ENCODE results near the gene UFSP2. TPM values are rescaled to one million over a fixed set of nuclear protein-coding genes. Genes with fewer than 3 reads are reported as not detected.

The UFSP2 gene
- total and polyA plus RNA-seq, 2 donors, result 19.9 to 38.9 TPM

DNA sequence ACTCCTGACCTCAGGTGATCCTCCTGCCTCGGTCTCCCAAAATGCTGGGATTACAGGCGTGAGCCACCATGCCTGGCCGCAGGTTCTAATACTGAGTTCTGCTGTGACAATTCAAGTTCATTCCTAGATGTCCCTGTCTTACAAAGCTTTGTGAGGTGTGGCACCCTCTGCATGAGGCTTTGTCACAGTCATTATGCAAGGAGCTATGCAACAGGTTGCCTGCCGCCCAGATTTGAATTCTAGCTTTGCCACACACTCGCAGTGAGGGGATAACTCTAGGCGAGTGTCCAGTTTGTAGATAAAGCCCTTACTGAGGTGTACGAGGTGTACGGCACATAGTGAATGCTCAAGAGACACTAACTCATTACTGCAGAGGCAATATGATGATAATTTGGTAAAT is 42.2 kb upstream of the UFSP2 start:
- no peak overlapping the region for H3K4me3 ChIP-seq (ENCODE audit: low read length in 2 of 2)
- no peaks in the 10 kb centered on the region for H3K9me3 ChIP-seq (ENCODE audit: control insufficient read depth in 2 of 2, insufficient read depth in 1 of 2, low read length in 1 of 2)
- peaks cover 16 to 54% of the 10 kb centered on the region in 2 donors for H3K27me3 ChIP-seq (ENCODE audit: control insufficient read depth in 2 of 2, insufficient read depth in 1 of 2, low read length in 1 of 2)
- no peak for DNase-seq (ENCODE audit: low read depth in 6 of 9, low spot score in 9 of 9)
- H3K36me3 ChIP-seq (ENCODE audit: control insufficient read depth in 2 of 2, insufficient read depth in 2 of 2, low read length in 1 of 2), result no peaks in the 10 kb centered on the region
- 90% methylated on average over 8 of the region's 8 CpGs for WGBS
- peaks cover 9 to 10% of the 10 kb centered on the region in 2 donors for H3K4me1 ChIP-seq (ENCODE audit: control insufficient read depth in 2 of 2, insufficient read depth in 2 of 2, low read length in 2 of 2)
- H3K27ac ChIP-seq (ENCODE audit: low read depth in 1 of 2, low read length in 1 of 2), result no peak overlapping the region

GRCh38 chr4:185467101-185467500 is 41.3 kb upstream of the UFSP2 start:
- WGBS, result 93% methylated on average over 4 of the region's 4 CpGs
- DNase-seq (ENCODE audit: low read depth in 6 of 9, low spot score in 9 of 9), result no peak
- Histone ChIP-seq H3K27me3 (ENCODE audit: control insufficient read depth in 2 of 2, insufficient read depth in 1 of 2, low read length in 1 of 2) (peaks cover 15 to 45% of the 10 kb centered on the region in 2 donors), H3K9me3 (ENCODE audit: control insufficient read depth in 2 of 2, insufficient read depth in 1 of 2, low read length in 1 of 2) (no peaks in the 10 kb centered on the region), H3K4me1 (ENCODE audit: control insufficient read depth in 2 of 2, insufficient read depth in 2 of 2, low read length in 2 of 2) (peaks cover 9% of the 10 kb centered on the region in 2 donors), H3K4me3 (ENCODE audit: low read length in 2 of 2) (no peak overlapping the region), H3K36me3 (ENCODE audit: control insufficient read depth in 2 of 2, insufficient read depth in 2 of 2, low read length in 1 of 2) (no peaks in the 10 kb centered on the region), H3K27ac (ENCODE audit: low read depth in 1 of 2, low read length in 1 of 2) (no peak overlapping the region)

DNA sequence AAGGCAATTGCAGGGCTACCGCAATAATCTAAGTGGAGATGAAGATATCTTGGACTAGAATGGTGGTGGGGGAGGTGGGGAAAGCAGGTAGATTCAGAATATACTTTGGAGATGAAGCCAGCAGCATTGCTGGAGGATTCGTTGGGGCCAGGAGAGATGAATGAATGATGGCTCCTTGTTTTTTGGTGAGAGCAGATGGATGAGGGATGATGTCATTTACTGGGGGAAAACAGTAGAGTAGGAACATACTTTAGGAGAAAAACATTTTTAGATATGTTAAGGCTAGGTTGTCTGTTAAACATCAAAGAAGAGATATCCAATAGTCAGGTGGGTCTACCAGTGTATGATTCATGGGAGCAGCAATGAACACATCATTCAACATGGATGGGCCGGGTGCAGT is 39.9 kb upstream of the UFSP2 start:
- Histone ChIP-seq H3K27ac (ENCODE audit: low read depth in 1 of 2, low read length in 1 of 2) (no peak overlapping the region), H3K36me3 (ENCODE audit: control insufficient read depth in 2 of 2, insufficient read depth in 2 of 2, low read length in 1 of 2) (no peaks in the 10 kb centered on the region)
- WGBS, result 95% methylated on average over 3 of the region's 3 CpGs

GRCh38 chr4:185464887-185465286 is 39.1 kb upstream of the UFSP2 start:
- Histone ChIP-seq H3K4me3 (ENCODE audit: low read length in 2 of 2) (no peak overlapping the region), H3K36me3 (ENCODE audit: control insufficient read depth in 2 of 2, insufficient read depth in 2 of 2, low read length in 1 of 2) (no peaks in the 10 kb centered on the region), H3K4me1 (ENCODE audit: control insufficient read depth in 2 of 2, insufficient read depth in 2 of 2, low read length in 2 of 2) (no peaks in the 10 kb centered on the region), H3K27ac (ENCODE audit: low read depth in 1 of 2, low read length in 1 of 2) (no peak overlapping the region), H3K9me3 (ENCODE audit: control insufficient read depth in 2 of 2, insufficient read depth in 1 of 2, low read length in 1 of 2) (no peaks in the 10 kb centered on the region), H3K27me3 (ENCODE audit: control insufficient read depth in 2 of 2, insufficient read depth in 1 of 2, low read length in 1 of 2) (peaks cover 10 to 26% of the 10 kb centered on the region in 2 donors)
- whole genome bisulfite sequencing, result 12% methylated on average over 1 of the region's 1 CpG
- DNase-seq (ENCODE audit: low read depth in 6 of 9, low spot score in 9 of 9), result no peak

More for the DNA sequence above, 39.9 kb upstream of the UFSP2 start:
- Histone ChIP-seq H3K9me3 (ENCODE audit: control insufficient read depth in 2 of 2, insufficient read depth in 1 of 2, low read length in 1 of 2) (no peaks in the 10 kb centered on the region), H3K4me1 (ENCODE audit: control insufficient read depth in 2 of 2, insufficient read depth in 2 of 2, low read length in 2 of 2) (peaks cover 0 to 2% of the 10 kb centered on the region in 2 donors), H3K4me3 (ENCODE audit: low read length in 2 of 2) (no peak overlapping the region), H3K27me3 (ENCODE audit: control insufficient read depth in 2 of 2, insufficient read depth in 1 of 2, low read length in 1 of 2) (peaks cover 12 to 34% of the 10 kb centered on the region in 2 donors)
- DNase-seq (ENCODE audit: low read depth in 6 of 9, low spot score in 9 of 9), result no peak

- 63% methylated on average over 6 of the region's 6 CpGs for WGBS
- H3K27ac ChIP-seq (ENCODE audit: low read depth in 1 of 2, low read length in 1 of 2), result no peak overlapping the region
- no peaks in the 10 kb centered on the region for H3K36me3 ChIP-seq (ENCODE audit: control insufficient read depth in 2 of 2, insufficient read depth in 2 of 2, low read length in 1 of 2)
- peaks cover 6 to 20% of the 10 kb centered on the region in 2 donors for H3K27me3 ChIP-seq (ENCODE audit: control insufficient read depth in 2 of 2, insufficient read depth in 1 of 2, low read length in 1 of 2)
- no peak overlapping the region for H3K4me3 ChIP-seq (ENCODE audit: low read length in 2 of 2)
- no peaks in the 10 kb centered on the region for H3K4me1 ChIP-seq (ENCODE audit: control insufficient read depth in 2 of 2, insufficient read depth in 2 of 2, low read length in 2 of 2)
- no peak for DNase-seq (ENCODE audit: low read depth in 6 of 9, low spot score in 9 of 9)
- no peaks in the 10 kb centered on the region for H3K9me3 ChIP-seq (ENCODE audit: control insufficient read depth in 2 of 2, insufficient read depth in 1 of 2, low read length in 1 of 2)
Measured at GRCh38 chr4:185464183-185464582, 38.4 kb upstream of the UFSP2 start.

DNA sequence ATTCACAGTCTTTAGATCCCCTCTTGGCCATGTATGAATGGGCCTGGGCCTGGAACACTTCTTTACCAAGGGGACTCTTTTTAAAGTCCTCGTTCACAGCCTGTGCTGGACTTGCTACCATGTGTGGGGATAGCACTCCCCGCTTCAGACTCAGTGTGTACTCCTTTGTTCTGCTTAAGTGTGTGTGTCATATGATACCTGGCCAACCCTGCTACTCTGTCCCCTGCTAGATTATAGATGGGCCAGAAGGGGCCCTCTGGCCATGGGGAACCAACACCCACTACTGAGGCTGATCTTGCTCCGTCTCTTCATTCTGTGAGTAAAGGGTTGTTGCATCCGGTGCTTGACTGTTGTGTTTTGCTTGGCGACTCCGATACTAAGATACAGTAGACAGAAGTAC is 37.8 kb upstream of the UFSP2 start:
- WGBS, result 95% methylated on average over 6 of the region's 6 CpGs
- no peaks in the 10 kb centered on the region for H3K4me1 ChIP-seq (ENCODE audit: control insufficient read depth in 2 of 2, insufficient read depth in 2 of 2, low read length in 2 of 2)
- no peak overlapping the region for H3K27ac ChIP-seq (ENCODE audit: low read depth in 1 of 2, low read length in 1 of 2)
- H3K27me3 ChIP-seq (ENCODE audit: control insufficient read depth in 2 of 2, insufficient read depth in 1 of 2, low read length in 1 of 2), result peaks cover 0 to 14% of the 10 kb centered on the region in 2 donors
- no peak overlapping the region for H3K4me3 ChIP-seq (ENCODE audit: low read length in 2 of 2)
- no peak for DNase-seq (ENCODE audit: low read depth in 6 of 9, low spot score in 9 of 9)
- H3K36me3 ChIP-seq (ENCODE audit: control insufficient read depth in 2 of 2, insufficient read depth in 2 of 2, low read length in 1 of 2), result no peaks in the 10 kb centered on the region
- no peaks in the 10 kb centered on the region for H3K9me3 ChIP-seq (ENCODE audit: control insufficient read depth in 2 of 2, insufficient read depth in 1 of 2, low read length in 1 of 2)

GRCh38 chr4:185461565-185461964 is 35.8 kb upstream of the UFSP2 start:
- DNase-seq (ENCODE audit: low read depth in 6 of 9, low spot score in 9 of 9), result no peak
- WGBS, result 95% methylated on average over 8 of the region's 8 CpGs
- H3K36me3 ChIP-seq (ENCODE audit: control insufficient read depth in 2 of 2, insufficient read depth in 2 of 2, low read length in 1 of 2), result no peaks in the 10 kb centered on the region
- H3K27ac ChIP-seq (ENCODE audit: low read depth in 1 of 2, low read length in 1 of 2), result no peak overlapping the region
- H3K4me3 ChIP-seq (ENCODE audit: low read length in 2 of 2), result no peak overlapping the region
- no peaks in the 10 kb centered on the region for H3K9me3 ChIP-seq (ENCODE audit: control insufficient read depth in 2 of 2, insufficient read depth in 1 of 2, low read length in 1 of 2)
- H3K4me1 ChIP-seq (ENCODE audit: control insufficient read depth in 2 of 2, insufficient read depth in 2 of 2, low read length in 2 of 2), result no peaks in the 10 kb centered on the region
- peaks cover 0 to 11% of the 10 kb centered on the region in 2 donors for H3K27me3 ChIP-seq (ENCODE audit: control insufficient read depth in 2 of 2, insufficient read depth in 1 of 2, low read length in 1 of 2)

- DNase-seq (ENCODE audit: low read depth in 6 of 9, low spot score in 9 of 9), result no peak
- Histone ChIP-seq H3K27ac (ENCODE audit: low read depth in 1 of 2, low read length in 1 of 2) (no peak overlapping the region), H3K27me3 (ENCODE audit: control insufficient read depth in 2 of 2, insufficient read depth in 1 of 2, low read length in 1 of 2) (peaks cover 0 to 3% of the 10 kb centered on the region in 2 donors), H3K36me3 (ENCODE audit: control insufficient read depth in 2 of 2, insufficient read depth in 2 of 2, low read length in 1 of 2) (no peaks in the 10 kb centered on the region), H3K4me3 (ENCODE audit: low read length in 2 of 2) (no peak overlapping the region), H3K4me1 (ENCODE audit: control insufficient read depth in 2 of 2, insufficient read depth in 2 of 2, low read length in 2 of 2) (no peaks in the 10 kb centered on the region), H3K9me3 (ENCODE audit: control insufficient read depth in 2 of 2, insufficient read depth in 1 of 2, low read length in 1 of 2) (no peaks in the 10 kb centered on the region)
- WGBS, result 70% methylated on average over 3 of the region's 3 CpGs
Measured at GRCh38 chr4:185457136-185457535, 31.4 kb upstream of the UFSP2 start.

DNA sequence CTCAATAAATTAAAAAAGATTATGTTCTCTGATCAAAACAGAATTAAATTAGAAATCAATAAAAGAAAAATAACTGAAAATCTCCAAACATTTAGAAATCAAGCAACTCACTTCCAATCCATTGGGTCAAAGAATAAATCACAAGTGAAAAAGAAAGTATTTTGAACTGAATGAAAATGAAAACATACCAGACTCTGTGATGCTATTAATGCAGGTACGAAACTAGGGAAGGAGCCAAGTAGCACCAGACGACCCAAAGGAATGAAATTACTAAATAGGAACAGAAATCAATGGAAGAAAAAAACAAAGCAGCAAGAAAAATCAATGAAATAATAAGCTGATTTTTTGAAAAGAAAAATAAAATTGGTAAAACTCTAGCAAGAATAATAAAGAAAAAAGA is 30.4 kb upstream of the UFSP2 start:
- Histone ChIP-seq H3K4me3 (ENCODE audit: low read length in 2 of 2) (no peak overlapping the region), H3K27ac (ENCODE audit: low read depth in 1 of 2, low read length in 1 of 2) (no peak overlapping the region), H3K9me3 (ENCODE audit: control insufficient read depth in 2 of 2, insufficient read depth in 1 of 2, low read length in 1 of 2) (no peaks in the 10 kb centered on the region), H3K4me1 (ENCODE audit: control insufficient read depth in 2 of 2, insufficient read depth in 2 of 2, low read length in 2 of 2) (no peaks in the 10 kb centered on the region), H3K36me3 (ENCODE audit: control insufficient read depth in 2 of 2, insufficient read depth in 2 of 2, low read length in 1 of 2) (no peaks in the 10 kb centered on the region), H3K27me3 (ENCODE audit: control insufficient read depth in 2 of 2, insufficient read depth in 1 of 2, low read length in 1 of 2) (peaks cover 0 to 3% of the 10 kb centered on the region in 2 donors)
- 72% methylated on average over 2 of the region's 2 CpGs for WGBS
- no peak for DNase-seq (ENCODE audit: low read depth in 6 of 9, low spot score in 9 of 9)

GRCh38 chr4:185445209-185445608 is 19.4 kb upstream of the UFSP2 start:
- Histone ChIP-seq H3K27ac (ENCODE audit: low read depth in 1 of 2, low read length in 1 of 2) (no peak overlapping the region), H3K9me3 (ENCODE audit: control insufficient read depth in 2 of 2, insufficient read depth in 1 of 2, low read length in 1 of 2) (no peaks in the 10 kb centered on the region), H3K4me3 (ENCODE audit: low read length in 2 of 2) (no peak overlapping the region), H3K4me1 (ENCODE audit: control insufficient read depth in 2 of 2, insufficient read depth in 2 of 2, low read length in 2 of 2) (no peaks in the 10 kb centered on the region), H3K27me3 (ENCODE audit: control insufficient read depth in 2 of 2, insufficient read depth in 1 of 2, low read length in 1 of 2) (no peaks in the 10 kb centered on the region), H3K36me3 (ENCODE audit: control insufficient read depth in 2 of 2, insufficient read depth in 2 of 2, low read length in 1 of 2) (no peaks in the 10 kb centered on the region)
- WGBS, result 95% methylated on average over 2 of the region's 2 CpGs
- no peak for DNase-seq (ENCODE audit: low read depth in 6 of 9, low spot score in 9 of 9)

Measured in thymus (tissue), 11 donors.